Fibroblast of lung (primary cell): ENCODE data around the gene KIF13A. TPM values are rescaled to one million over a fixed set of nuclear protein-coding genes. Genes with fewer than 3 reads are reported as not detected.

Experiments
- DNase-seq, 2 donors: peaks; one replicate each; pipeline versions ENCODE4 v3.0.0 to v3.0.0-alpha.2; 2010; ENCODE audit warnings: low read depth in 2 of 2
- H2AFZ ChIP-seq: 2 replicates; pipeline ENCODE4 v1.5.1; 2012; ENCODE audit warnings: low read length, control low read depth, inconsistent platforms
- H3K27ac ChIP-seq: 2 replicates; pipeline ENCODE4 v1.5.1; 2011; ENCODE audit warnings: low read length, control low read depth; ENCODE audit not compliant: insufficient read depth
- H3K27me3 ChIP-seq: 2 replicates; pipeline ENCODE4 v1.5.1; 2011; ENCODE audit warnings: mild to moderate bottlenecking, low read length; ENCODE audit not compliant: control insufficient read depth, insufficient read depth
- H3K36me3 ChIP-seq: 2 replicates; pipeline ENCODE4 v1.5.1; 2011; ENCODE audit warnings: low read length; ENCODE audit not compliant: control insufficient read depth, insufficient read depth
- H3K4me1 ChIP-seq: 2 replicates; pipeline ENCODE4 v1.5.1; 2011; ENCODE audit warnings: low read length; ENCODE audit not compliant: control insufficient read depth, insufficient read depth; ENCODE audit errors: extremely low read depth
- H3K4me2 ChIP-seq: 2 replicates; pipeline ENCODE4 v1.5.1; 2011; ENCODE audit warnings: low read length, control low read depth; ENCODE audit not compliant: insufficient read depth; ENCODE audit errors: extremely low read depth
- H3K4me3 ChIP-seq, 4 experiments: fragments of 200-600 bp in 1 of 4; sonication (generic) in 1 of 4; replicated peaks in 1 of 4; 2 replicates each; pipeline ENCODE4 v1.5.1; 2011 to 2016; ENCODE audit warnings: low read length in 4 of 4, low read depth in 3 of 4, mild to moderate bottlenecking in 3 of 4, control low read depth in 2 of 4, inconsistent platforms in 1 of 4, mixed read lengths in 1 of 4; ENCODE audit not compliant: insufficient read depth in 1 of 4; ENCODE audit errors: control extremely low read depth in 1 of 4
- H3K79me2 ChIP-seq: 2 replicates; pipeline ENCODE4 v1.5.1; 2012; ENCODE audit warnings: mild to moderate bottlenecking, low read length, inconsistent platforms; ENCODE audit not compliant: control insufficient read depth, insufficient read depth
- H3K9ac ChIP-seq: 2 replicates; pipeline ENCODE4 v1.5.1; 2011; ENCODE audit warnings: mild to moderate bottlenecking, low read length, control low read depth; ENCODE audit not compliant: insufficient read depth
- H3K9me3 ChIP-seq: 2 replicates; pipeline ENCODE4 v1.5.1; 2012; ENCODE audit warnings: low read depth, low read length; ENCODE audit not compliant: control insufficient read depth, insufficient read depth
- H4K20me1 ChIP-seq: 2 replicates; pipeline ENCODE4 v1.5.1; 2011; ENCODE audit warnings: low read length; ENCODE audit not compliant: control insufficient read depth, insufficient read depth; ENCODE audit errors: extremely low read depth
- CTCF ChIP-seq, 2 donors: IDR thresholded peaks in 1 of 2; conservative IDR thresholded peaks in 1 of 2; 1 replicate in 1 of 2; 2 replicates in 1 of 2; pipeline ENCODE4 v1.5.1; 2011 to 2012; ENCODE audit warnings: low read length in 2 of 2, control low read depth in 1 of 2, inconsistent platforms in 1 of 2, low read depth in 1 of 2, mild to moderate bottlenecking in 1 of 2
- EZH2 ChIP-seq: IDR thresholded peaks from 2 replicates; pipeline ENCODE4 v1.5.1; 2012; ENCODE audit warnings: low read length, control low read depth, mild to moderate bottlenecking; ENCODE audit errors: missing control alignments
- polyA plus RNA-seq, 2 donors: library from polyadenylated mRNA; depleted of rRNA in 1 of 2; stranded (reverse) in 1 of 2; unstranded in 1 of 2; fragments of >200 nt; gene quantifications; 2 replicates each; pipeline ENCODE4 v1.2.1, GENCODE V29; 2011 to 2012; ENCODE audit warnings: missing spikeins in 1 of 2
- total RNA-seq: library from RNA; depleted of rRNA; stranded (reverse); fragments of >200 nt; gene quantifications from 2 replicates; pipeline ENCODE4 v1.2.1, GENCODE V29; 2014

Gene KIF13A
- total and polyA plus RNA-seq, 2 donors (not counting 1 experiment from before 2014, with no cell fraction given) = 52.3 to 114 TPM

DNA sequence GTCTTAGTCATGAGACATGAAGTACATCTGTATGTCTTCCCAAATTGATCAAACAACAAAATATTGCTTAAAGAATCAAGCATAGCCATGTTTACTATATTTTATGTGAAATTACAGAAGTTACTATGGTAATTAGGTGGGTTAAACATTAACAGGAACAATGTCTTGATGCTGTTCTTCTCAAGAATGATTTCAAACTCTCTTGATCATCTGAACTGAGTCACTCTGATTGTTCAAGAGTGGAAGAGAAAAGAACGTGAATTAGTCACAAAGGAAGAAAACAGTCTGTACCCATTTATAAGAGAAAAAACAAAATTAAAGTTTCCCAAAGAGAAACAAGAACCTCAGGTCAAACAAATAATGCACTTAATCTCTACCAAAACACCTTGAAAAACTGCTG is 218.6 kb downstream of the KIF13A start:
- Histone ChIP-seq H3K27ac (no peak overlapping the region), H3K36me3 (peaks cover 16% of the 10 kb centered on the region), H3K27me3 (no peaks in the 10 kb centered on the region), H3K9ac (no peak overlapping the region), H3K9me3 (no peaks in the 10 kb centered on the region), H3K4me3 (no peak overlapping the region), H3K4me2 (no peak overlapping the region), H4K20me1 (no peaks in the 10 kb centered on the region), H3K79me2 (no peaks in the 10 kb centered on the region), H3K4me1 (no peaks in the 10 kb centered on the region), H2AFZ (no peak overlapping the region)
- no peak for DNase-seq
- TF ChIP-seq EZH2 = no peak
- no peak for TF ChIP-seq CTCF (conservative IDR thresholded peaks at IDR 0.05 in 1 of 2, IDR thresholded peaks at IDR 0.05 in 1 of 2; ENCODE audit: low read depth in 1 of 2, low read length in 2 of 2)

DNA sequence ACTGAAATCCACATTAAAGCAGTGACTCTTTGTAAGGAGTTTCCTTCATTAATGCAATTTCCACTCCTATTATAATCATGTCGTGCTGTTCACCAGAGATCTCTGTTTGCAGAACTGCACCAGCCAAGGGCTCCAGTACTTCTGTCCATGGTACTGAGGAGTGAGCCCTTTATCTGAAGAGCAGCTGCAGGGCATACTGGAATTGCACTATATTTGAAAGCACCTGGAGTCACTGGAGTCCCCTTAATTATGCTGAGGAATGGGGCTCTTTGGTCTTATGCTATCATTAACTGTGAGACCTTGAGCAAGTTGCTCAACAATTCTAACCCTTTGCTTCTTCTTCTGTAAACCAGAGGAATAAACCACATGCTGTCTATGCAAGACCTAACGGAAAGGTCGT is 219.0 kb downstream of the KIF13A start:
- H3K4me2 ChIP-seq = no peak overlapping the region
- H2AFZ ChIP-seq = no peak overlapping the region
- DNase-seq = peak; percentile 17 to 32
- no peaks in the 10 kb centered on the region for H3K4me1 ChIP-seq
- no peak for TF ChIP-seq EZH2
- no peak for TF ChIP-seq CTCF (conservative IDR thresholded peaks at IDR 0.05 in 1 of 2, IDR thresholded peaks at IDR 0.05 in 1 of 2; ENCODE audit: low read depth in 1 of 2, low read length in 2 of 2)
- H3K36me3 ChIP-seq = peaks cover 18% of the 10 kb centered on the region
- no peak overlapping the region for H3K4me3 ChIP-seq
- H3K9ac ChIP-seq = no peak overlapping the region
- no peaks in the 10 kb centered on the region for H3K79me2 ChIP-seq
- H3K9me3 ChIP-seq = no peaks in the 10 kb centered on the region
- no peak overlapping the region for H3K27ac ChIP-seq
- H4K20me1 ChIP-seq = no peaks in the 10 kb centered on the region
- H3K27me3 ChIP-seq = no peaks in the 10 kb centered on the region

DNA sequence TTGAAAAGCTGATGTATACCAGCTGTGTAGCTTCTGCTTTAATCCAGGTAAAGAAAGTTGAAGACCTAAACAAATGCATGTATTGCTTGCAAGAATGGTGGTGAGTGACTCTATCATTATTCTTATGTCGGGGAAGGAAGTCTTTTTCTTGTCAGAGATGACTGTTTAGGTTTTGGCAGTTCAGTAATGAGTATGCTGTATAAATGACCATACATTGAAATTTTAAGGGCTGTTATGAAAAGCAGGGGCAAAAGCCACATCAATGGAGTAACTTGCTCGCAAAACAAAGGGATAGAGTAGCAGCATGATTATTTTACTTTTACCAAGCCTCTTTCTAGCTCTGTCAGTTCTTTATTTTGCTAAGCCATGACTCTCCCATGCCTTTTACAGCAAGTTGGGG is 224.8 kb downstream of the KIF13A start:
- Histone ChIP-seq H3K9me3 (no peaks in the 10 kb centered on the region), H3K27me3 (no peaks in the 10 kb centered on the region), H3K36me3 (peaks cover 10% of the 10 kb centered on the region), H3K4me1 (no peaks in the 10 kb centered on the region), H3K4me2 (no peak overlapping the region), H2AFZ (no peak overlapping the region), H3K27ac (no peak overlapping the region), H3K9ac (no peak overlapping the region), H3K79me2 (no peaks in the 10 kb centered on the region), H4K20me1 (no peaks in the 10 kb centered on the region), H3K4me3 (no peak overlapping the region)
- DNase-seq = no peak
- TF ChIP-seq EZH2 = no peak
- TF ChIP-seq CTCF (conservative IDR thresholded peaks at IDR 0.05 in 1 of 2, IDR thresholded peaks at IDR 0.05 in 1 of 2; ENCODE audit: low read depth in 1 of 2, low read length in 2 of 2) = no peak
